Stimulated activated CD8-positive, alpha-beta memory T cell treated with anti-CD3 and anti-CD28 coated beads, Interleukin-4, amount 100 ng/mL, for 48 hours (primary cell): ENCODE results near the gene C16orf74.

Experiments used
- DNase-seq: peaks from one replicate; pipeline ENCODE4 v3.0.0-alpha.2; 2020

The C16orf74 gene

GRCh38 chr16:85774136-85774535 lies 23.2 kb upstream of the C16orf74 start:
- DNase-seq: no peak

GRCh38 chr16:85773044-85773443 lies 22.1 kb upstream of the C16orf74 start:
- no peak for DNase-seq

GRCh38 chr16:85770741-85771140 lies 19.8 kb upstream of the C16orf74 start:
- no peak for DNase-seq

- no peak for DNase-seq
These were observed 17.3 kb upstream of the C16orf74 start for GRCh38 chr16:85768199-85768598.

GRCh38 chr16:85767531-85767930 lies 16.6 kb upstream of the C16orf74 start:
- DNase-seq: no peak

GRCh38 chr16:85765767-85766166 lies 14.9 kb upstream of the C16orf74 start:
- no peak for DNase-seq

GRCh38 chr16:85765211-85765610 lies 14.3 kb upstream of the C16orf74 start:
- DNase-seq: no peak

GRCh38 chr16:85763616-85764015 lies 12.7 kb upstream of the C16orf74 start:
- no peak for DNase-seq

- DNase-seq: no peak
These were observed 12.1 kb upstream of the C16orf74 start for GRCh38 chr16:85762970-85763369.

GRCh38 chr16:85761861-85762260 lies 11.0 kb upstream of the C16orf74 start:
- DNase-seq: no peak

- peak; percentile 60 for DNase-seq
These were observed 8.9 kb upstream of the C16orf74 start for GRCh38 chr16:85759631-85760419.

GRCh38 chr16:85759136-85759535 lies 8.2 kb upstream of the C16orf74 start:
- no peak for DNase-seq

- DNase-seq: peak; percentile 50
These were observed 6.5 kb upstream of the C16orf74 start for GRCh38 chr16:85757341-85757822.

- DNase-seq: no peak
These were observed 5.3 kb upstream of the C16orf74 start for GRCh38 chr16:85755929-85756768.

GRCh38 chr16:85754413-85754812 lies 3.5 kb upstream of the C16orf74 start:
- DNase-seq: no peak

GRCh38 chr16:85753976-85754375 lies 3.1 kb upstream of the C16orf74 start:
- DNase-seq: no peak

- DNase-seq: no peak
These were observed 2.7 kb upstream of the C16orf74 start for GRCh38 chr16:85753559-85753958.

- no peak for DNase-seq
These were observed 1.9 kb upstream of the C16orf74 start for GRCh38 chr16:85752511-85753420.

GRCh38 chr16:85751698-85752501 lies 1.0 kb upstream of the C16orf74 start:
- DNase-seq: no peak

GRCh38 chr16:85750146-85750826 lies 610 bp downstream of the C16orf74 start:
- DNase-seq: peak; percentile 41

GRCh38 chr16:85749771-85750145 lies 1.1 kb downstream of the C16orf74 start:
- DNase-seq: no peak
